ENCODE results near the gene DNAH14. TPM values are rescaled to one million over a fixed set of nuclear protein-coding genes. Genes with fewer than 3 reads are reported as not detected.
"Not testable (repeated sequence)": the region's sequence is repeated elsewhere in the genome, so short reads cannot be mapped to it uniquely, and the experiment has no call there.

Gene DNAH14
- total RNA-seq, 6 donors from 2014 or later = 2.1 to 26.5 (median 12.9) TPM

DNA sequence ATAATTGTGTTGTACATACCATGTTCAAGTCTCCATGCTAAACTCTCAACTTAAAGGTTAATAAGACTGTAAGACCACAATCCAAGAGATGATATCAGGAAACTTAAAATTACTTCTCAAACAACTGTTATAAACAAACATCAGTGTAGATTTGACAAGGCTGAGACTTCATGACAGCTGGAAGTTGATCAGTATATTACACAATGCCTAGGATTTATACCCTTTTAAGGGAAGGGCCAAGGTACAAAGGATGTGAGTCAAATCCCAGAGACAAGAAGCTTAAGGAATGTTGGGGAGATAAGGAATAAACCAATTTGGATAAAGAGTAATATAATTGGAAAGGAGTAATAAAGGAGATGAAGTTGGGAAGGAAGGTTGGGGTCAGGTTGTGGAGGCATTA is 399.6 kb downstream of the DNAH14 start:
- ATAC-seq (ENCODE audit: low FRiP score in 2 of 2) (no peak), DNase-seq (no peak)
- H3K36me3 ChIP-seq = no peaks in the 10 kb centered on the region
- TF ChIP-seq POLR2AphosphoS5 (IDR thresholded peaks at IDR 0.05) (no peak), EP300 (IDR thresholded peaks at IDR 0.05) (no peak), POLR2A (IDR thresholded peaks at IDR 0.05) (no peak)
- TF ChIP-seq, protein P1, sequence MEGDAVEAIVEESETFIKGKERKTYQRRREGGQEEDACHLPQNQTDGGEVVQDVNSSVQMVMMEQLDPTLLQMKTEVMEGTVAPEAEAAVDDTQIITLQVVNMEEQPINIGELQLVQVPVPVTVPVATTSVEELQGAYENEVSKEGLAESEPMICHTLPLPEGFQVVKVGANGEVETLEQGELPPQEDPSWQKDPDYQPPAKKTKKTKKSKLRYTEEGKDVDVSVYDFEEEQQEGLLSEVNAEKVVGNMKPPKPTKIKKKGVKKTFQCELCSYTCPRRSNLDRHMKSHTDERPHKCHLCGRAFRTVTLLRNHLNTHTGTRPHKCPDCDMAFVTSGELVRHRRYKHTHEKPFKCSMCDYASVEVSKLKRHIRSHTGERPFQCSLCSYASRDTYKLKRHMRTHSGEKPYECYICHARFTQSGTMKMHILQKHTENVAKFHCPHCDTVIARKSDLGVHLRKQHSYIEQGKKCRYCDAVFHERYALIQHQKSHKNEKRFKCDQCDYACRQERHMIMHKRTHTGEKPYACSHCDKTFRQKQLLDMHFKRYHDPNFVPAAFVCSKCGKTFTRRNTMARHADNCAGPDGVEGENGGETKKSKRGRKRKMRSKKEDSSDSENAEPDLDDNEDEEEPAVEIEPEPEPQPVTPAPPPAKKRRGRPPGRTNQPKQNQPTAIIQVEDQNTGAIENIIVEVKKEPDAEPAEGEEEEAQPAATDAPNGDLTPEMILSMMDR (IDR thresholded peaks at IDR 0.05) = no peak
- H3K27ac ChIP-seq = no peak overlapping the region
- H3K4me1 ChIP-seq = no peaks in the 10 kb centered on the region
- no peaks in the 10 kb centered on the region for H3K27me3 ChIP-seq
- H3K9me3 ChIP-seq = no peaks in the 10 kb centered on the region
- H3K4me3 ChIP-seq = no peak overlapping the region

DNA sequence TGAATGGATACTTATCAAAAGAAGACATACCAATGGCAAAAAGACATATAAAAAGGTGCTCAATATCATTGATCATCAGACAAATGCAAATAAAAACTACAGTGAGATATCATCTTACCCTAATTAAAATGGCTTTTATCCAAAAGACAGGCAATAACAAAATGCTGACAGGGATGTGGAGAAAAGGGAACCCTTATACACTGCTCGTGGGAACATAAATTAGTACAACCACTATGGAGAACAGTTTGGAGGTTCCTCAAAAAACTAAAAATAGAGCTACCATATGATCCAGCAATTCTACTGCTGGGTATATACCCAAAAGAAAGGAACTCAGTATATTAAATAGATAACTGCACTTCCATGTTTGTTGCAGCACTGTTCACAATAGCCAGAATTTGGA is 400.5 kb downstream of the DNAH14 start:
- ATAC-seq (ENCODE audit: low FRiP score in 2 of 2); H3K4me1 ChIP-seq; H3K27ac ChIP-seq; H3K4me3 ChIP-seq; H3K36me3 ChIP-seq; DNase-seq; H3K9me3 ChIP-seq; H3K27me3 ChIP-seq: not testable (repeated sequence)
- 52 to 76% methylated on average over 1 of the region's 1 CpG for WGBS, 2 donors

DNA sequence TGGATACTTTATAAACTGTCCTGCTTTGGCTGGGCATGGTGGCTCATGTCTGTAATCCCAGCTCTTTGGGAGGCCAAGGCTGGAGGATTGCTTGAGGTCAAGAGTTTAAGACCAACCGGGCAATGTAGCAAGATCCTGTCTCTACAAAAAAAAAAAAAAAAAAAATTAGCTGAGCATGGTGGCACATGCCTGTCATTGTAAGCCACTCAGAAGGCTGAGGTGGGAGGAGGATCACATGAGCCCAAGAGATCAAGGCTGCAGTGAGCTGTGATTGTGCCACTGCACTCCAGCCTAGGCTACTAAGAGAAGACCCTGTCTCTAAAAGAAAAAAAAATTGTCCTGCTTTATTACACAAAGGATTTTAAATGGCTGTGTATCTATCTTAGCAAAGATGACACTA is 403.2 kb downstream of the DNAH14 start:
- H3K27ac ChIP-seq = no peak overlapping the region
- ATAC-seq (ENCODE audit: low FRiP score in 2 of 2) (no peak), DNase-seq (no peak)
- H3K4me1 ChIP-seq = no peaks in the 10 kb centered on the region
- H3K9me3 ChIP-seq = no peaks in the 10 kb centered on the region
- WGBS, 2 donors = 84 to 88% methylated on average over 1 of the region's 1 CpG
- no peaks in the 10 kb centered on the region for H3K36me3 ChIP-seq
- H3K27me3 ChIP-seq = no peaks in the 10 kb centered on the region
- H3K4me3 ChIP-seq = no peak overlapping the region
- TF ChIP-seq POLR2A (IDR thresholded peaks at IDR 0.05) (no peak), EP300 (IDR thresholded peaks at IDR 0.05) (no peak), POLR2AphosphoS5 (IDR thresholded peaks at IDR 0.05) (no peak)
- TF ChIP-seq, protein P1 (IDR thresholded peaks at IDR 0.05) = no peak

DNA sequence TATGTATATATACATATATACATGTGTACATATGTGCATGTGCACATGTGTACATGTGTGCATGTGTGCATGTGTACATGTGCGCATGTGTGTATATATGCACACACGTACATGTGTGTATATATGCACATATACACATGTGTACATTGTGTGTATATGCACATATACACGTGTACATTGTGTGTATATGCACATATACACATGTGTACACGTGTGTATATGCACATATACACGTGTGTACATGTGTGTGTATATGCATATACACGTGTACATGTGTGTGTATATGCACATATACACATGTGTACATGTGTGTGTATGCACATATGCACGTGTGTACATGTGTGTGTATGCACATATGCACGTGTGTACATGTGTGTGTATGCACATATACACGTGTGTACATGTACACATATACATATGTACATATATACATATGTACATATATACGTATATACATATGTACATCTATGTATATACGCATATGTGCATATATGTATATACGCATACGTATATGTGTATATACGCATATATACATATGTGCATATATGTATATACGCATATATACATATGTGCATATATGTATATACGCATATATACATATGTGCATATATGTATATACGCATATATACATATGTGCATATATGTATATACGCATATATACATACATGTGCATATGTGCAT is 405.8 kb downstream of the DNAH14 start:
- H3K27me3 ChIP-seq; H3K4me3 ChIP-seq; H3K36me3 ChIP-seq; DNase-seq; H3K27ac ChIP-seq; H3K9me3 ChIP-seq; H3K4me1 ChIP-seq; ATAC-seq (ENCODE audit: low FRiP score in 2 of 2): not testable (repeated sequence)
- WGBS, 2 donors = 34 to 42% methylated on average over 18 of the region's 18 CpGs

DNA sequence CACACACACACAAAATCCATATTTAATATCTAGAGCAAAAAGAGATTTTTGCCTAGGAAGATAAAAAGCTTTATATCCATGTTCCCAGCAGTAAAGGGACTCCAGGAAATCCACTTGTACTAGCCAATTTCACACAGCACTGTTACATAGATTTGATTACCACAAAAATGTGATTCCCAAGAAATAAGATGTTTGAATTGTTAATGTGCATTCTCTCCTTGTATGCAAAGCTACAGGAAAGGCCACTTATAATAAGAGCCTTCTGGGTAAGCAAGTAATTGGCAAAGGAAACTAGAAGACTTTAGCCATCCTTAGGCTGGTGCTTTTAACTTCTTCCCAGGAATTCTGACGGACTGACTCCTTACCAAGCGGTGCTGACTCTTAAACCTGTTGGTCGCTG is 409.1 kb downstream of the DNAH14 start:
- no peaks in the 10 kb centered on the region for H3K27me3 ChIP-seq
- H3K4me3 ChIP-seq = no peak overlapping the region
- H3K9me3 ChIP-seq = no peaks in the 10 kb centered on the region
- TF ChIP-seq EP300 (IDR thresholded peaks at IDR 0.05) (no peak), POLR2A (IDR thresholded peaks at IDR 0.05) (no peak), POLR2AphosphoS5 (IDR thresholded peaks at IDR 0.05) (no peak)
- TF ChIP-seq, protein P1 (IDR thresholded peaks at IDR 0.05) = no peak
- DNase-seq = no peak
- WGBS, 2 donors = 83% methylated on average over 3 of the region's 3 CpGs
- H3K27ac ChIP-seq = no peak overlapping the region
- H3K4me1 ChIP-seq = no peaks in the 10 kb centered on the region
- no peaks in the 10 kb centered on the region for H3K36me3 ChIP-seq
- ATAC-seq (ENCODE audit: low FRiP score in 2 of 2) = no peak

DNA sequence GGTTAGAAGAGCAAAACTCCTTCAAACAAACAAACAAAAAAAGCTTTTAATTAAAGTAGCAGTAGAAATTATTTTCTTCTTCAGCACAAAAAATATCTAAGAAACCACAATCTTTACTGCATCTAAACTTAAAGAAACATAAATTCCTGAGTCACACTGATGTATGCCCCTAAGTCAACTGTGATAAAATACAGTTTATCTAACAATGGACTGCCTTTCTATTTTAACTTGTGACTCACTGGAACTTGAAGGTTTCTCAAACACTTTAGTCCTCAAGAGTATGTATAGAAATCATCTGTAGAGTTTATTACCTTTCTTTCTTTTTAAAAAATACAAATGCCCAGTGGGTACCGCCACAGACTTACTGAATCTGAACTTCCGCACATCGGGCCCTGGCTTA is 412.2 kb downstream of the DNAH14 start:
- Histone ChIP-seq H3K36me3 (no peaks in the 10 kb centered on the region), H3K27me3 (no peaks in the 10 kb centered on the region), H3K27ac (no peak overlapping the region), H3K4me3 (no peak overlapping the region), H3K4me1 (no peaks in the 10 kb centered on the region), H3K9me3 (no peaks in the 10 kb centered on the region)
- 91 to 92% methylated on average over 3 of the region's 3 CpGs for WGBS, 2 donors
- no peak for TF ChIP-seq POLR2AphosphoS5 (IDR thresholded peaks at IDR 0.05)
- no peak for TF ChIP-seq EP300 (IDR thresholded peaks at IDR 0.05)
- TF ChIP-seq POLR2A (IDR thresholded peaks at IDR 0.05) = no peak
- TF ChIP-seq, protein P1 (IDR thresholded peaks at IDR 0.05) = no peak
- DNase-seq (no peak), ATAC-seq (ENCODE audit: low FRiP score in 2 of 2) (no peak)
